ENCODE results near the gene CRYL1.

The CRYL1 gene

GRCh38 chr13:20521364-20522115 is 4.1 kb downstream of the CRYL1 start:
- no peak for TF ChIP-seq CTCF (IDR thresholded peaks at IDR 0.05)
- Mint-ChIP-seq H3K36me3 (ENCODE audit: low read depth) (no peaks in the 10 kb centered on the region), H3K4me1 (peaks cover 5% of the 10 kb centered on the region), H3K27ac (no peak overlapping the region), H3K4me3 (no peak overlapping the region), H3K9me3 (peaks cover 7% of the 10 kb centered on the region), H3K27me3 (ENCODE audit: low read depth, poor library complexity) (peaks cover 44% of the 10 kb centered on the region)
- no peak for DNase-seq

- Mint-ChIP-seq H3K4me1 (no peaks in the 10 kb centered on the region), H3K27me3 (ENCODE audit: low read depth, poor library complexity) (peaks cover 32% of the 10 kb centered on the region), H3K9me3 (peaks cover 7% of the 10 kb centered on the region), H3K36me3 (ENCODE audit: low read depth) (no peaks in the 10 kb centered on the region), H3K27ac (no peak overlapping the region), H3K4me3 (no peak overlapping the region)
- TF ChIP-seq CTCF (IDR thresholded peaks at IDR 0.05), result no peak
- no peak for DNase-seq
Measured at GRCh38 chr13:20519875-20520274, 5.8 kb downstream of the CRYL1 start.

- Mint-ChIP-seq H3K9me3 (peaks cover 7% of the 10 kb centered on the region), H3K4me1 (no peaks in the 10 kb centered on the region), H3K27me3 (ENCODE audit: low read depth, poor library complexity) (peaks cover 20% of the 10 kb centered on the region), H3K27ac (no peak overlapping the region), H3K4me3 (no peak overlapping the region), H3K36me3 (ENCODE audit: low read depth) (no peaks in the 10 kb centered on the region)
- no peak for TF ChIP-seq CTCF (IDR thresholded peaks at IDR 0.05)
- no peak for DNase-seq
Measured at GRCh38 chr13:20518660-20519100, 7.0 kb downstream of the CRYL1 start.

GRCh38 chr13:20514866-20515265 is 10.8 kb downstream of the CRYL1 start:
- Mint-ChIP-seq H3K4me1 (peaks cover 9% of the 10 kb centered on the region), H3K27me3 (ENCODE audit: low read depth, poor library complexity) (peaks cover 7% of the 10 kb centered on the region), H3K27ac (no peak overlapping the region), H3K36me3 (ENCODE audit: low read depth) (no peaks in the 10 kb centered on the region), H3K4me3 (no peak overlapping the region), H3K9me3 (peaks cover 7% of the 10 kb centered on the region)
- TF ChIP-seq CTCF (IDR thresholded peaks at IDR 0.05), result no peak
- DNase-seq, result no peak

GRCh38 chr13:20513466-20513995 is 12.1 kb downstream of the CRYL1 start:
- Mint-ChIP-seq H3K4me1 (peaks cover 9% of the 10 kb centered on the region), H3K36me3 (ENCODE audit: low read depth) (no peaks in the 10 kb centered on the region), H3K27ac (no peak overlapping the region), H3K9me3 (peaks cover under 1% of the 10 kb centered on the region), H3K4me3 (no peak overlapping the region), H3K27me3 (ENCODE audit: low read depth, poor library complexity) (peaks cover 15% of the 10 kb centered on the region)
- no peak for TF ChIP-seq CTCF (IDR thresholded peaks at IDR 0.05)
- no peak for DNase-seq
